Stimulated activated CD8-positive, alpha-beta memory T cell treated with anti-CD3 and anti-CD28 coated beads, Interleukin-15, amount 100 ng/mL, for 24 hours (primary cell): Measurements from ENCODE around the gene RBM38.
"Not testable (repeated sequence)": the region's sequence is repeated elsewhere in the genome, so short reads cannot be mapped to it uniquely, and the experiment has no call there.

Source experiments
- DNase-seq: peaks from one replicate; pipeline ENCODE4 v3.0.0-alpha.2; 2020; ENCODE audit warnings: low read depth

RBM38 gene

DNA sequence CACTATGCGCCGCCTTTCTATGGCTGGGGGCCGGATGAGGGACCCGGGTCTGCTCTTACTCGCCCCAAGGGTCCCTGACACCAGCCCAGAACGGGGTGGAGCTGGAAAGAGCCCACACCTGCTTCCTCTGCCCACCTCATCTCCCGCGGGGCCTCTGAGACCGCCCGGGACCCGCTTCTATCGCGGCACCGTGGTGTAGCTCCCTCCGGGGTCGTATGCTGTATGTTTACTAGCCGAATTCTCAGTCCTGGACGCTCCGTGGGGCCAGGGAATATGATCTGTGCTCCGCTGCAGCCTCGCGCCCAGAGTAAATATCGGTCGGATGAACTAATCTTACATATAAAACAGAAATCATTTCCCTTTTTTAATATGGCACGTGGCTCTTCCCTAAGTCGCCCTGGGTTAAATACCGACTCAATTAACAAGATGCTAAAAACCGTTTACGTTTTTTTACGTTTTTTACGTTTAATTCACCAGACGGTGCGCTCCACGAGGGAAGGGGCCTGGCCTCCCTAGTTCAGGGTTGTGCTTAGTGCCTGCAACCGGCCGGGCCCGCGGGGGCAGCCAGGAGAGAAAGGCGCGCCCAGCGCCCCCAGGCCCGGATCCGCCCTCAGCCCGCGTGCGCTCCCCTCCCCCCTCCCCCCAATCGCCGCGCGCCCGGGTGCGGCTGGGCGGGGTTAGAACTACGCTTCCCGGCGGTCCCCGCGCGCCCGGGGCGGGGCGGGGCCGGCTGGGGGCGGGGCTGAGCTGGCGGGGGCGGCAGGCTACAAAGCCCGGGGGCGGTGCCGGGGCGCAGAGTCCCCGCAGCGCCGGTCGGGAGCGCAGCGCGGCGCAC is at the start of gene RBM38:
Gene RBM38 (plus strand): TSS at position 793 of the 835 bp plus-strand sequence. CDS start 186 bp downstream, outside the sequence.
- peak; percentile 73 for DNase-seq

GRCh38 chr20:57341663-57342062 is 49.5 kb upstream of the RBM38 start:
- no peak for DNase-seq

- DNase-seq: no peak
These were observed 48.4 kb upstream of the RBM38 start for GRCh38 chr20:57342829-57343228.

GRCh38 chr20:57346477-57346876 is 44.7 kb upstream of the RBM38 start:
- peak; percentile 33 for DNase-seq

DNA sequence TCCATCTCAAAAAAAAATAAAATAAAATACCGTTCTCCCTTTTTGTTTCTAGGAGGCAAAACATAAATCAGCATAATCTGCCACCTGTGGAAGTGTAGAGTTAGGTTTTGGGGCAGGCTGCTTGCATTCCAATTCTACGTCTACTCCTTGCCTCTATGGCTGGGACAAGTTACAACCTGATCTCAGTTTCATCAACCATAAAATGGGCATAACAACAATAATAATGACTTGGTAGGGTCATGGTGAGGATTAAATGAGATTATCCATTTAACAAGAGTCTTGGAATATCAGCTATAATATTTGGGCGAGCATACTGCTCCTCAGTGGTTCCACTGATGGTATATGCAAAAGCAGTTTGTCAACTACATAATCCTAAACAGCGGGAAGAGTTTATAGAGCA is 43.8 kb upstream of the RBM38 start:
- DNase-seq: no peak

GRCh38 chr20:57348200-57348921 is 42.8 kb upstream of the RBM38 start:
- DNase-seq: not testable (repeated sequence)

DNA sequence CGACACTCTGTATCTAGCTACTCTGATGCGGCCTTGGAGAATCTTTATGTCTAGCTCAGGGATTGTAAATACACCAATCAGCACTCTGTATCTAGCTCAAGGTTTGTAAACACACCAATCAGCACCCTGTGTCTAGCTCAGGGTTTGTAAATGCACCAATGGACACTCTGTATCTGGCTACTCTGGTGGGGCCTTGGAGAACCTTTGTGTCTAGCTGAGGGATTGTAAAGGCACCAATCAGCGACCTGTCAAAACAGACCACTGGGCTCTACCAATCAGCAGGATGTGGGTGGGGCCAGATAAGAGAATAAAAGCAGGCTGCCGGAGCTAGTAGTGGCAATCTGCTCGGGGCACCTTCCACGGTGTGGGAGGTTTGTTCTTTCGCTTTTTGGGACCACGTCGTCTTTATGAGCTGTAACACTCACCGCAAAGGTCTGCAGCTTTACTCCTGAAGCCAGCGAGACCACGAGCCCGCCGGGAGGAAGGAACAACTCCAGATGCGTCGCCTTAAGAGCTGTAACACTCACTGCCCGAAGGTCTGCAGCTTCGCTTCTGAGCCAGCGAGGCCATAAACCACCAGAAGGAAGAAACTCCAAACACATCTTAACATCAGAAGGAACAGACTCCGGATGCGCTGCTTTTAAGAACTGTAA is 42.1 kb upstream of the RBM38 start:
- DNase-seq: not testable (repeated sequence)

- no peak for DNase-seq
These were observed 41.0 kb upstream of the RBM38 start for GRCh38 chr20:57350081-57350710.

DNA sequence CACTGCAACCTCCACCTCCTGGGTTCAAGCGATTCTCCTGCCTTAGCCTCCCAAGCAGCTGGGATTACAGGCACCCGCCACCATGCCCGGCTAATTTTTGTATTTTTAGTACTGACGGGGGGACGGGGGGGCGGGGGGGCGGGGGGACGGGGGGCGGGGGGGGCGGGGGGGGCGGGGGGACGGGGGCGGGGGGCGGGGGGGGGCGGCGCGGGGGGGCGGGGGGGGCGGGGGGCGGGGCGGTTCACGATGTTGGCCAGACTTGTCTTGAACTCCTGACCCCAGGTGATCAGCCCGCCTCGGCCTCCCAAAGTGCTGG is 40.5 kb upstream of the RBM38 start:
- DNase-seq: not testable (repeated sequence)

DNA sequence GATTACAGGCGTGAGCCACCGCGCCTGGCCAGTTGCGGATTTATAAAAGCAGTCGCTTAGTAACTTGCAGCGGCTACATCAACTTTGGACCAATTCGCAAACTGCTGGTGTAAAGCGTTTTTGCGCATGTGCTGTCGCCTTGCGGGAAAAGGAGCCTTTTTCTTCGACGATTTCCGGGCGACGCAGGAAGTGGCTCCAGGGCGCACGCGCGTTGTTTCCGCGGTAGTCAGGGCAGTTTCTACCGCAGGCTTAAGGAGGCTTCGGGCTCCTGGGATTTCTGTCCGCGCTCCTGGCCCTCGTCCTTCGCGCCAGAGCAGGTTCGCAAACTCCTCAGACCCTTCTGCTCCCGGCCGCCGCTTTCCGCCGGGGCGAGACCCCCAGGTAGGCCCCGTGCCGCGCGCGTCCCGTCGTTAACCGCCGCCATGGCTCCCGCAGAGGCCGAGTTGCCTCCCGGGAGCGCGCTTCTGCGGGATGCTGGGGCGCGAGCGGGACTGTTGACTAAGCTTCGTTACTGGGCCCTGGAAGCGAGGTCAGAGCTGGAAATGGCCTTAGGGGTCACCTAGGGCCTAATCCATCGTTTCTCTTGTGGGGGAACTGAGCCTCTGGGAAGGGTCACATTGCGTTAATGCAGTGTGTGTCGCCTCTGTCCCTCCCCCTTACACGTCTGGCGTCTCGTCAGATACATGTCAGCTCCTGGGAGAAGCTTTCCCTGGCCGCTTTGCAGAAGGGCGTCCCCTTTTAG is 40.0 kb upstream of the RBM38 start, which contains the start of gene RAE1:
Gene RAE1 (plus strand): TSS at position 214 of the 742 bp plus-strand sequence. CDS start 2,784 bp downstream, outside the sequence.
- peak; percentile 80 for DNase-seq

GRCh38 chr20:57352305-57352704 is 38.9 kb upstream of the RBM38 start:
- no peak for DNase-seq

DNA sequence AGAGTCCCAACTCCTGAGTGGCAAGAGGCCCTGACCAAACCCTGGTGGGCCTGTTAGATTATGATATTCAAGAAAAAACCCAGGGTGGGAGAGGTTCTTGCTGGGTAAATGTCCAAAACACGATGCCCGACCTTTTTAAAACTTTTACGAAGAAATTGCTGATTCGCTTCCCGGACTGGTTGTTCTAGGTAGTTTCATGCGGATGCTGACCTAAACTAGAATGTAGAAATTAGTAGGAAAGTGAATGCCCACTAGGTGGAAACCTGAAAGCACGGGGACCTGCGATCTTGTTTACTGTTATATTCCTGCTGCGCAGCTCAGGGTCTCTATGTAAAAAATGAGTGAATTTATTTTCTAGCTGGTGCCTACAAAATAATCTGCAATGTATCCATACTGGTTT is 37.8 kb upstream of the RBM38 start:
- DNase-seq: no peak

GRCh38 chr20:57361517-57361916 is 29.7 kb upstream of the RBM38 start:
- DNase-seq: no peak

GRCh38 chr20:57364451-57364850 is 26.7 kb upstream of the RBM38 start:
- DNase-seq: no peak

GRCh38 chr20:57369596-57369995 is 21.6 kb upstream of the RBM38 start:
- no peak for DNase-seq

GRCh38 chr20:57370316-57370715 is 20.9 kb upstream of the RBM38 start:
- no peak for DNase-seq

GRCh38 chr20:57371363-57371762 is 19.8 kb upstream of the RBM38 start:
- DNase-seq: no peak

- DNase-seq: no peak
These were observed 19.0 kb upstream of the RBM38 start for GRCh38 chr20:57372157-57372556.

- no peak for DNase-seq
These were observed 18.4 kb upstream of the RBM38 start for GRCh38 chr20:57372581-57373350.

- DNase-seq: no peak
These were observed 16.8 kb upstream of the RBM38 start for GRCh38 chr20:57374343-57374930.
